ENCODE measurements around the gene KMT2A.

The KMT2A gene

GRCh38 chr11:118524356-118524755 lies 88.1 kb downstream of the KMT2A start:
- no peak for TF ChIP-seq EZH2phosphoT487 (IDR thresholded peaks at IDR 0.05; ENCODE audit: low read length)
- TF ChIP-seq EZH2 (optimal IDR thresholded peaks at IDR 0.05; ENCODE audit: low read depth, low read length) = no peak
- TF ChIP-seq, protein P1, sequence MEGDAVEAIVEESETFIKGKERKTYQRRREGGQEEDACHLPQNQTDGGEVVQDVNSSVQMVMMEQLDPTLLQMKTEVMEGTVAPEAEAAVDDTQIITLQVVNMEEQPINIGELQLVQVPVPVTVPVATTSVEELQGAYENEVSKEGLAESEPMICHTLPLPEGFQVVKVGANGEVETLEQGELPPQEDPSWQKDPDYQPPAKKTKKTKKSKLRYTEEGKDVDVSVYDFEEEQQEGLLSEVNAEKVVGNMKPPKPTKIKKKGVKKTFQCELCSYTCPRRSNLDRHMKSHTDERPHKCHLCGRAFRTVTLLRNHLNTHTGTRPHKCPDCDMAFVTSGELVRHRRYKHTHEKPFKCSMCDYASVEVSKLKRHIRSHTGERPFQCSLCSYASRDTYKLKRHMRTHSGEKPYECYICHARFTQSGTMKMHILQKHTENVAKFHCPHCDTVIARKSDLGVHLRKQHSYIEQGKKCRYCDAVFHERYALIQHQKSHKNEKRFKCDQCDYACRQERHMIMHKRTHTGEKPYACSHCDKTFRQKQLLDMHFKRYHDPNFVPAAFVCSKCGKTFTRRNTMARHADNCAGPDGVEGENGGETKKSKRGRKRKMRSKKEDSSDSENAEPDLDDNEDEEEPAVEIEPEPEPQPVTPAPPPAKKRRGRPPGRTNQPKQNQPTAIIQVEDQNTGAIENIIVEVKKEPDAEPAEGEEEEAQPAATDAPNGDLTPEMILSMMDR (IDR thresholded peaks at IDR 0.05; ENCODE audit: low read length) = no peak
- Histone ChIP-seq H3K27ac (ENCODE audit: low read length) (no peak overlapping the region), H3F3A (ENCODE audit: insufficient read depth, low read length) (no peaks in the 10 kb centered on the region), H3K9me2 (replicated peaks; ENCODE audit: insufficient read depth, low read length) (no peaks in the 10 kb centered on the region), H2AFZ (ENCODE audit: low read length) (no peak overlapping the region), H3K36me3 (replicated peaks; ENCODE audit: insufficient read depth, low read length) (peaks cover 14% of the 10 kb centered on the region), H3K9me3 (replicated peaks; ENCODE audit: insufficient read depth, low read length) (no peaks in the 10 kb centered on the region), H4K20me1 (ENCODE audit: insufficient read depth, low read length) (no peaks in the 10 kb centered on the region), H3K4me2 (ENCODE audit: low read depth, low read length) (no peak overlapping the region), H3K4me3 (ENCODE audit: low read length) (no peak overlapping the region), H3K9ac (ENCODE audit: low read length) (no peak overlapping the region), H3K27me3 (replicated peaks; ENCODE audit: insufficient read depth, low read length) (peaks cover 1% of the 10 kb centered on the region; the same call in 1 of the 2 replicates), H3K79me2 (ENCODE audit: low read length) (no peaks in the 10 kb centered on the region), H3K4me1 (ENCODE audit: low read length) (no peaks in the 10 kb centered on the region)
- no peak for DNase-seq

- no peak overlapping the region for H2AFZ ChIP-seq (ENCODE audit: low read length)
- H3K9ac ChIP-seq (ENCODE audit: low read length) = no peak overlapping the region
- no peaks in the 10 kb centered on the region for H3F3A ChIP-seq (ENCODE audit: insufficient read depth, low read length)
- no peak overlapping the region for H3K4me3 ChIP-seq (ENCODE audit: low read length)
- no peaks in the 10 kb centered on the region for H3K9me3 ChIP-seq (replicated peaks; ENCODE audit: insufficient read depth, low read length)
- peaks cover 8% of the 10 kb centered on the region for H3K36me3 ChIP-seq (replicated peaks; ENCODE audit: insufficient read depth, low read length)
- H3K79me2 ChIP-seq (ENCODE audit: low read length) = no peaks in the 10 kb centered on the region
- H3K4me2 ChIP-seq (ENCODE audit: low read depth, low read length) = no peak overlapping the region
- DNase-seq = no peak
- TF ChIP-seq EZH2 (optimal IDR thresholded peaks at IDR 0.05; ENCODE audit: low read depth, low read length) (no peak), EZH2phosphoT487 (IDR thresholded peaks at IDR 0.05; ENCODE audit: low read length) (no peak)
- TF ChIP-seq, protein P1 (IDR thresholded peaks at IDR 0.05; ENCODE audit: low read length) = no peak
- peaks cover 7% of the 10 kb centered on the region; the same call in 1 of the 2 replicates for H3K27me3 ChIP-seq (replicated peaks; ENCODE audit: insufficient read depth, low read length)
- H3K9me2 ChIP-seq (replicated peaks; ENCODE audit: insufficient read depth, low read length) = no peaks in the 10 kb centered on the region
- no peak overlapping the region for H3K27ac ChIP-seq (ENCODE audit: low read length)
- H4K20me1 ChIP-seq (ENCODE audit: insufficient read depth, low read length) = no peaks in the 10 kb centered on the region
- H3K4me1 ChIP-seq (ENCODE audit: low read length) = no peaks in the 10 kb centered on the region
Measured at GRCh38 chr11:118524757-118525470, 88.6 kb downstream of the KMT2A start.

- TF ChIP-seq EZH2phosphoT487 (IDR thresholded peaks at IDR 0.05; ENCODE audit: low read length) (no peak), EZH2 (optimal IDR thresholded peaks at IDR 0.05; ENCODE audit: low read depth, low read length) (no peak)
- Histone ChIP-seq H3K4me1 (ENCODE audit: low read length) (peaks cover 3% of the 10 kb centered on the region; the same call in 1 of the 2 replicates), H3K4me2 (ENCODE audit: low read depth, low read length) (no peak overlapping the region), H3K9me3 (replicated peaks; ENCODE audit: insufficient read depth, low read length) (no peaks in the 10 kb centered on the region), H2AFZ (ENCODE audit: low read length) (no peak overlapping the region), H3K9me2 (replicated peaks; ENCODE audit: insufficient read depth, low read length) (no peaks in the 10 kb centered on the region), H3K27ac (ENCODE audit: low read length) (no peak overlapping the region), H3K79me2 (ENCODE audit: low read length) (no peaks in the 10 kb centered on the region), H4K20me1 (ENCODE audit: insufficient read depth, low read length) (no peaks in the 10 kb centered on the region), H3K4me3 (ENCODE audit: low read length) (no peak overlapping the region), H3F3A (ENCODE audit: insufficient read depth, low read length) (no peaks in the 10 kb centered on the region), H3K36me3 (replicated peaks; ENCODE audit: insufficient read depth, low read length) (peaks cover 7% of the 10 kb centered on the region; the same call in 1 of the 2 replicates), H3K27me3 (replicated peaks; ENCODE audit: insufficient read depth, low read length) (peaks cover 23% of the 10 kb centered on the region; the same call in 1 of the 2 replicates), H3K9ac (ENCODE audit: low read length) (no peak overlapping the region)
- DNase-seq = no peak
Measured at GRCh38 chr11:118526688-118527087, 90.4 kb downstream of the KMT2A start.

DNA sequence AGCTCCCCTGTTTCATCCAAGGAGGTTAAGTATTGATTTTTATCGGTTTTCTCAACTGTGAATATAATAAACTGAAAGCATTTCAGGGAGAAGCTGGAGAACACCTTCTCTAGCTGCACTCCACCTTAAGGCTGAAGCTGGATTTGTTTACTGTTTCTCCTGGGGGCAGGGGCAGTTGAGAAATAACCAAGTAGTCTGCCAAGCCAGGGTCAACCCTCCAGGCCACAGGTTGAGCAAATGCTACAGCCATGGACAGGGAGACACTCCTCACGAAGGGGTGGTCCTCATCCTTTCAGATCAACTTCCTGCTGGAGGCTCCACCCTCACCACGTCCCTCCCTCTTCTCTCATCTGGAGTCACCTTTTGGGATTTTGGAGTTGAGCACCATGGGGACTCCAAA lies 90.8 kb downstream of the KMT2A start, which contains the start of gene TTC36:
TTC36 (plus strand) TSS at position 366 of the 400 bp plus-strand sequence; CDS start at position 387, 21 bp downstream.
- DNase-seq = no peak

More for the DNA sequence above, 90.8 kb downstream of the KMT2A start, which contains the start of gene TTC36:
- Histone ChIP-seq H3K9ac (ENCODE audit: low read length) (no peak within 1 kb of the TSS), H2AFZ (ENCODE audit: low read length) (no peak within 1 kb of the TSS), H4K20me1 (ENCODE audit: insufficient read depth, low read length) (no peaks in the 10 kb centered on the region), H3K9me3 (replicated peaks; ENCODE audit: insufficient read depth, low read length) (no peaks in the 10 kb centered on the region), H3K27me3 (replicated peaks; ENCODE audit: insufficient read depth, low read length) (peaks cover 23% of the 10 kb centered on the region; the same call in 1 of the 2 replicates), H3K79me2 (ENCODE audit: low read length) (no peaks in the 10 kb centered on the region), H3K4me1 (ENCODE audit: low read length) (peaks cover 3% of the 10 kb centered on the region; the same call in 1 of the 2 replicates), H3F3A (ENCODE audit: insufficient read depth, low read length) (no peaks in the 10 kb centered on the region), H3K4me3 (ENCODE audit: low read length) (no peak within 1 kb of the TSS), H3K27ac (ENCODE audit: low read length) (no peak within 1 kb of the TSS), H3K36me3 (replicated peaks; ENCODE audit: insufficient read depth, low read length) (peaks cover 5% of the 10 kb centered on the region; the same call in 1 of the 2 replicates), H3K4me2 (ENCODE audit: low read depth, low read length) (no peak within 1 kb of the TSS), H3K9me2 (replicated peaks; ENCODE audit: insufficient read depth, low read length) (no peaks in the 10 kb centered on the region)
- TF ChIP-seq, protein P1 (IDR thresholded peaks at IDR 0.05; ENCODE audit: low read length) = no peak
